ENCODE data around the gene PIGM. TPM values are rescaled to one million over a fixed set of nuclear protein-coding genes. Genes with fewer than 3 reads are reported as not detected.

Gene PIGM
- 9.9 TPM for total RNA-seq

GRCh38 chr1:160031365-160032164, at the start of gene PIGM:
Gene PIGM, minus strand, starts transcription at chr1:160031990. Its CDS starts 251 bp downstream, at chr1:160031739.

GRCh38 chr1:160081261-160081936, 49.6 kb upstream of the PIGM start, which contains the start of gene KCNJ9:
Gene KCNJ9, plus strand, starts transcription at chr1:160081538. Its CDS starts 2,493 bp downstream, at chr1:160084031.

GRCh38 chr1:160069460-160070231, 37.9 kb upstream of the PIGM start, which contains the start of gene KCNJ10:
Gene KCNJ10, minus strand, starts transcription at chr1:160070160. Its CDS starts 27,628 bp downstream, at chr1:160042532.

Other genes with a start within 250 kb of the PIGM start
- gene FCRL6, start 229.6 kb downstream of the PIGM start, total RNA-seq, result not detected
- gene SLAMF8, start 205.1 kb downstream of the PIGM start, total RNA-seq, result not detected
- not detected for gene VSIG8, start 169.3 kb downstream of the PIGM start, total RNA-seq
- gene CFAP45, start 131.8 kb downstream of the PIGM start, total RNA-seq, result 5.8 TPM
- 27.9 TPM for gene TAGLN2, start 106.5 kb downstream of the PIGM start, total RNA-seq
- gene IGSF9, start 86.4 kb downstream of the PIGM start, total RNA-seq, result 3.9 TPM
- not detected for gene SLAMF9, start 77.8 kb downstream of the PIGM start, total RNA-seq
- 5.5 TPM for gene KCNJ10, start 38.2 kb upstream of the PIGM start, total RNA-seq
- gene KCNJ9, start 49.5 kb upstream of the PIGM start, total RNA-seq, result 18.5 TPM
- gene IGSF8, start 66.6 kb upstream of the PIGM start, total RNA-seq, result 45.7 TPM
- 131 TPM for gene ATP1A2, start 83.8 kb upstream of the PIGM start, total RNA-seq
- gene ATP1A4, start 119.6 kb upstream of the PIGM start, total RNA-seq, result under 0.01 TPM
- 0.92 TPM for gene CASQ1, start 158.6 kb upstream of the PIGM start, total RNA-seq
- 167 TPM for gene PEA15, start 173.4 kb upstream of the PIGM start, total RNA-seq
- gene DCAF8, start 230.6 kb upstream of the PIGM start, total RNA-seq, result 67.4 TPM